ENCODE results near the gene ATG4A.

Gene ATG4A

GRCh38 chrX:108123591-108124366 lies 32.2 kb downstream of the ATG4A start:
- DNase-seq (ENCODE audit: low read depth): no peak

DNA sequence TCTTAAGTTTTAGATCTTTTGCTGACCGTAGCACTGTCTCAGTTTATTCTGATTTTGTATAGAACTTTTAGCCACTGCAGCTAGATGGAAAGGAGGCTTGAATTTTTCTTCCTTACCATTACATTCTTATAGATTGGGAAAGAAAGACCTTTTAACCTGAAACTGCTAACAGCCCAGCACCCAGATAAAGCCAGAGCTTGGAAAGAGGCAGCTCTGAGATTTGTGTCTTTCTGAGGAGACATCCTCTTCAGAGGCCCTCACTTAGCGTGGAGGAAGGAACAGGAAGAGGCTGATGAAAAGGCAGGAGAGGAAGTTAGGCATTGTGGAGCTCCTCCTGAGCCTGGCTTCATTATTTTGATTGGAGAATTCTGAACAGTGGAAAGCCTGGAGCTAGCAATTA lies 35.1 kb downstream of the ATG4A start:
- DNase-seq (ENCODE audit: low read depth): no peak

- DNase-seq (ENCODE audit: low read depth): no peak
Observed at GRCh38 chrX:108127152-108127551, 35.6 kb downstream of the ATG4A start.

- no peak for DNase-seq (ENCODE audit: low read depth)
Observed at GRCh38 chrX:108130889-108131288, 39.3 kb downstream of the ATG4A start.

DNA sequence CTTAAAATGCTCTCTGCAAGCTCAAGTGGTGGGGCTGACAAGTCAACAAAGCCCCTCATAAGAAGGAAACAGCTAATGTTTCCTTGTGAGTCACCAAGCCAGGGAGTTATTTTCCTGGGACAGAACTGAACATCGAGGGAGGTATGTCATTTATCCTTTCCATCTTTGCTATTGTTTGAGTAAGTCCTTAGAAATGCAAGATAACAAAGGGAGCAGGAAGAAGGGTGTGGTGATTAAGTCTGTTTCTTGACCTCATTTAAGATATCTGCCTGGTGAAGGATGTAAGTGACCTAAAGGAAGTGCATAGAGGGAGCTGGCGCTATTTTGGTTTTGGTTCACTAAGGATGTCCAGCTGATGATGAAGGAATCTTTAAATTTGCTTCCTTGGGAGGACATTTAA lies 39.9 kb downstream of the ATG4A start:
- no peak for DNase-seq (ENCODE audit: low read depth)

DNA sequence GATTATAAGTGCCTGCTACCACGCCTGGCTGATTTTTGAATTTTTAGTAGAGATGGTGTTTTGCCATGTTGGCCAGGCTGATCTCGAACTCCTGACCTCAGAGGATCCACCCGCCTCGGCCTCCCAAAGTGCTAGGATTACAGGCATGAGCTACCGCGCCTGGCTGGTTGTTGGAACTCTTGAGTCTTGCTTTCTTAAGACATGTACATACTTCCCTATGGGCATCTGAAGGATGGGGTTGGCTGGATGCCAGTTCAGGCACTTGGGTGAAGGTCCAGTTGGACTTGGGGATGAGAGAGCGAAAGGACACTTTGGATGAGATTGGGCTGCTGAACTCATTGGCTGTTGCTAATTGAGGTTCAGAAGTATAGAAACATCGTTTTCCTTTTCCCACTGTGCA lies 40.5 kb downstream of the ATG4A start:
- no peak for DNase-seq (ENCODE audit: low read depth)

DNA sequence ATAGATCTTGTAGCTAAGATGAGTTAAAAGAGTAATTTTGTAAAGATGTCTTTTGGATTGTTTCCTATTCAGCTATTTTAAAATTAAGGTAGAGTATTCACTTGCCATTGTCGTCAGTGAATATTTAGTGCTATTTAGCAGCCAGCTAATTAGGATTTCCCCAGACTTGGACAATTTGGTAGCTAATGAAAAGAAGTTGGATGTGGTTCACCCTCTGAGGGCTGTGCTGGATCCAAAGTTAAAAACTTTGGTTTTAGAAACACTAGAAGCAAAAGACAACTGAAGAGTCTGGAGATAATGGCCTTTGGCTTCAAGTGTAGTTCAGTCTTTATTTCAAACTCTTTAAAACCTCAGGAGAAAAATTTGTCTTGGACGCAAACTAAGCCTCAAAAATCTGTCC lies 41.3 kb downstream of the ATG4A start:
- DNase-seq (ENCODE audit: low read depth): no peak

GRCh38 chrX:108134724-108135123 lies 43.1 kb downstream of the ATG4A start:
- no peak for DNase-seq (ENCODE audit: low read depth)

GRCh38 chrX:108138814-108139702 lies 47.5 kb downstream of the ATG4A start:
- DNase-seq (ENCODE audit: low read depth): no peak

DNA sequence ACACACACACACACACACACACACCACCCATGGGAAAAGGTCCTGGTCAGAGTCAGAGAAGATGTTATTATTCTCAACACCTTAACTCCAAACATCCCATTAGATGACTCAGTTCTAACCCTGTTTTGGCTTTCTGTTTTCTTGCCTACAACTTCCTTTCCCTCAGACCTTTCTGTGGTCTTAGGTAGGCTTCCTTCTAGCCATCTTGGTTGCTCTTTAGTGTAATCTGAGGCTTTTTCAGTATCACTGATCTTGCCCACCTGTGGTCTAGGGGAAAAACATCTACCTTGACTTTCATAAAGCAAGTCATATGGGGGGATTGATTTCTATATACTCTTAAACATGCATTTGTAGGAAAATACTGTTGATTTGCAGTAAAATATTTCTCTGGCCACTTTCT lies 56.9 kb downstream of the ATG4A start:
- no peak for DNase-seq (ENCODE audit: low read depth)

- no peak for DNase-seq (ENCODE audit: low read depth)
Observed at GRCh38 chrX:108156082-108156481, 64.5 kb downstream of the ATG4A start.

DNA sequence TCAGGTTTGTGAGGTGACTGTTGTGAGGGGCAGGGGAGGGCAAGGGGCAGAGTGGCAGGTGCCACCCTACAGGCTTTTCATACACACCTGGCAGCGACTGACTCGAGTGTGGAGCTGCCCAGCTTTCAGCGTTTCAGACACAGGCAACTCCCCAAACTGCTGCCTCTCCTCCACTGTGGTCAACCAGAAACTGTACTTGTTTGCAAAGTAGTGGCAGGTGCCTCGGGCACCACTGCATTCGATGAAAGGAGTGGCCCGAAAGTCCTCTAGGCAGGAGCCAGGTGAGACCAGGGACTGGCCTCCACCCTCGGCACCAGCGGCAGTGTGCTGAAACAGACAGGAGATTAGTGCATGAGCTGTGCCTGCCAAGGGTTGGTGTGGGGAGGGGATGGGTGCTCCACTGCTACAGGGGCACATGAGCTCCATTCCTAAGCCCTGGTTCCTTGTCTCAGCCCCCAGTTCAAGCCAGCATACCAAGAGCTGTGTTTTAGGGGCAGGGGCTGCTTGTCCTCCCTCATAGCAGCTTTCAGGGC lies 65.4 kb downstream of the ATG4A start:
- DNase-seq (ENCODE audit: low read depth): no peak

DNA sequence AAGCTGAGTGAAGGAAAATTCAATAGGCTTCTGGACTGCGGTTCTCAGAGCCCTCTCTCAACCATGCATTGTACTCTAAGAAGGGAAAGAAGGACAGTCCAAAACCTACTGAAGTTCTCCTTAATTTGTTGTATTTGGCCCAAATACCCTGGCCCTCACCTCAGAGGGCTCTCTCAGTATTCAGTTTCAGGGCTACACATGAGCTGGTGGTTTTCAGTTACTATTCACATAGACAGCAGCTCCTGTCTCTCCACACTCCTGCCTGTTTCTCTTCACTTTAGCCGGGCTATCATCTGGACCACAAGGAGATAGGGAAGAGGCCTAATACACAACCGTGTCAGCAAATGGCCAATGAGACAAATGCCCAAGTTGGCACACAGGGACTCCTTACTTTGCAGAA lies 66.0 kb downstream of the ATG4A start:
- no peak for DNase-seq (ENCODE audit: low read depth)

GRCh38 chrX:108159028-108159670 lies 67.6 kb downstream of the ATG4A start:
- DNase-seq (ENCODE audit: low read depth): no peak

GRCh38 chrX:108160309-108160708 lies 68.7 kb downstream of the ATG4A start:
- no peak for DNase-seq (ENCODE audit: low read depth)

GRCh38 chrX:108162265-108162664 lies 70.7 kb downstream of the ATG4A start:
- DNase-seq (ENCODE audit: low read depth): no peak

DNA sequence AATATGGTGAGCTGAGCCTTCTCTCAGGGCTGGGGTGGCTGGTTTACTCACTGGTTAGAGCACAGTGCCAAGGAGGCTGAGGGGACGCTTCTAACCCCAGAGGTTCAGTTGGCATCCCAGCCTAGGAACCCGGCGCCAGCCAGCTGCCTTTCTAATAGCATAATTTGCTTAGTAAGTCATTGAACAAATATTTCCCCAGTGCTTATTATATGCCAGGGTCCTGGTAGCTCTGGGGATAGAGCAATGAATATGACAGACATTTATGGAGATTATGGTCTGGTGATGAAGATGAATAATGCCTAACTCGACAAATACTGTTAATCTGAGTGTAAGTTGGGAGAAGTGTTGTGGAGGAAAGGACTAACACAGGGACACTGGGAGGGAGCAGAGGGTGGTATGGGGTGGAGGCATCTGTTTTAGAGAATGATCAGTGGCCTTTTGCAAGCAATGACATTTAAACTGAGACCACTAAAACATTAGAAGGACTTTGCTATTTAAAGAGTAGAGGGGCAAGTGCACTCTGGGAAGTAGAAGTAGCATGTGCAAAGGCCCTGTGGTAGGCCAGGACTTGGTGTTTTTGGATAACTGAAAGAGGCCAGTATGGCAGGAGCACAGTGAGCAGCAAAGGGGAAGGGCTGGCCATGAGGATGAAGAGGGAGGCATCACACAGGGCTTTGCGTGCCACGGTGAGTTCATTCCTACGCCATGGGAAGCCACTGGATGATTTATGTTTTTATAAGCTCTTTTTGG lies 71.9 kb downstream of the ATG4A start:
- DNase-seq (ENCODE audit: low read depth): no peak

- DNase-seq (ENCODE audit: low read depth): peak; percentile 33
Observed at GRCh38 chrX:108165383-108166111, 74.0 kb downstream of the ATG4A start.

GRCh38 chrX:108167211-108167872 lies 75.8 kb downstream of the ATG4A start:
- peak; percentile 22 for DNase-seq (ENCODE audit: low read depth)

DNA sequence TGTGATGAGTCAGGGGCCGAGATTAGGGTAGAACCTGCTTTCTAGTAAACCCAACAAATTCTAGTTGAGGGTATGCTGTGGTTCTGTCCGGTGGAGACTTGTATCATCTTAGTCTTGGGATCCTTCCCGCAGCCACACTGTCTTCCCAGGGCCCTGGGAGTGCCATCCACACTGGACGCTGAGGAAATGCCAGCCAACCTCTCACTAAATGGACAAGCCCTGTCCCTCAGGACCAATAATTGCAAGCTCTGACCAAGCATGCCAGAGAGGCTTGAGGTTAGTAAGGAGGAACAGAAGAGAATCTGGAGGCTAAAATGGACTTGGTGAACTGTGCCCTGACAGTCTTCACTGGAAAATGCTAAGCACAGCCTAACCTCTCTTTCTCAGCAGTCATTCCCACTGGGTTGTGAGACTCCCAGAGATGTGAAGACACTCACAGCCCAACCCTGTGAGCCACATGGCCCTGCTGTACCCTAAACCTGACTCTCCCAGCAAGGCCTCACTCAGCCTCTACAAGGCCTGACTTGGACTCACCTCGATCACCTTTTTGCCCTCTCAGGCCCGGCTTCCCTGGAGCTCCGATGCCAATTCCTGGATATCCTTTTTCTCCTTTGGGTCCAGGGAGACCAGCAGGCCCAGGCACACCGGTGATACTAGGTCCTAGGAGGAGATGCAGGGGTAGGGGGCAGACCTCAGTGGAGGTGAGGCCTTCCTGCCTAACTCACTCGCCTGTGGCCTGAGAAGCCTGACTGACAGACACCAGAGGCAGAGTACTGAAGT lies 77.6 kb downstream of the ATG4A start:
- DNase-seq (ENCODE audit: low read depth): no peak

Measured in fibroblast of the conjunctiva (primary cell).